ENCODE measurements around the gene PAPOLB.

PAPOLB gene

DNA sequence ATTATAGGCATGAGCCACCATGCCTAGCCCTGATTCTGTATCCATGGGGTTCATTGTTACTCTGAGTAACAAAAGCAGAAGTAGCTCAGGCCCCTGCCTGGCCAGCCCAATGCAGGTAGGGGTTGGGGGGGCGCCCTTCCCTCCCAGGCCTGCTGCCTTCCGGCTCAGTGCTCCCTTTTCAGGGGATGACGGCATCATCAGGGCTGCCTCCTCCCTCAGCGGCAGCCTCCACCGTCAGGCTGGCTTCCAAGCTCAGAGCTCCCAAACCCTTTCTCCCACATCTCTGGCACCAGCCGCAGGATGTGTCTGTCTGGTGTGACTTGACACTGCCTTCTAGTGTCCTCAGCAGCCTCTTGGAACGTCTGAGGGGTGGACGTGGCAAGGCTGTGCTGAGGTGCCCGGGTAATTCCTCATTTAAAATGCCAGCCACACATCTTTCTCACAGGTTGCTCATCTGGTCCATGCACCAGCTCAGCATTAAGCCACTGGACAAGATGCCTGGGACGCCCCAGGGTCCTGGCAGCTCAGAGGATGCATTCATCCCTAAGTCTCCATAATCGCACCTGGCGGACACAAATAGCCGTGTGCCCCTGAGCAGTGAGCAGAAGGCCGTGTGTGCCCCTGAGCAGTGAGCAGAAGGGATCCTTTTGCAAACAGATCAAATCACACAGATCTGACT, 38.2 kb downstream of the PAPOLB start:
- DNase-seq (ENCODE audit: low read depth) = no peak

DNA sequence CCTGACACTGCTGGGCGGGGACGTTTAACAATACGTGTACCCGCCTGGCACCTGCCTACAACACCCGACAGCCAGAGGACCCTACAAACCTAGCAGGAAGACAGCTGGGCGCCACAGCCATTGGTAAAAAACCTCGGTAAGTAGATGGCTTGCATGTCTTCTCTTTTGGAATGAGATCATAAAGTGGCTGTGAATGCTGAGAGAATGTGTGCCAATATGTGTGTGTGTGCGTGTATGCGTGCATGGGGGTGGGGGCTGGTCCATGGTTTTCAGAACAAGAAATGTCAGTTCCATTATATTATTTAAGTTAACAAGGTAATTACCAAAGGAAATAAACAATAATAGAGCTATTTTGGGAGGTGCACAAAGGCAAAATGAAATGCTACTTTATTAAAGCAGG, 39.2 kb downstream of the PAPOLB start:
- no peak for DNase-seq (ENCODE audit: low read depth)

DNA sequence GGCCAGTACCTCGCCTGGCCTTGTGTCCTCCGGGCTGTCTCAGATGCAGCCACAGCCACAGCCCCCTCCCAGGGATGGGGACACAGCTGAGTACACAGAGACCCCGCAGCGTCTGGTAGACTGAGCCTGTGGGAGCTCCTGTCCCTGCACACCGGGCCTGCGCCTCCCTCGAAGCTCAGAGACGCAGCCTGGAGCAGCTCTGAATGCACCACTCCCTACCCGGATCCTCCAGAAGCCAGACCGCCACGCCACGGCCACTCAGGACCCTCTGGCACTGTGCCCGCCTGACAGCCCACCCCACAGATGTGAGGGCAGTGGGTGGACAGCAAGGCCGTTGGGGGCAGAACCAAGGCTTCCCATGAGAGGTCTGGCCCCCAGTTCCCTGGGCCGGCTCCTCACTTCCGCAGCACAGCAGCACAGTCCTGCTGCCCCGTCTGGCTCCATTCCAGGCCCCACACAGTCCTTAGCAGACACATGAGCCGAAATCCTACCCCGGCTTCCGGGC, 40.8 kb downstream of the PAPOLB start:
- no peak for DNase-seq (ENCODE audit: low read depth)

DNA sequence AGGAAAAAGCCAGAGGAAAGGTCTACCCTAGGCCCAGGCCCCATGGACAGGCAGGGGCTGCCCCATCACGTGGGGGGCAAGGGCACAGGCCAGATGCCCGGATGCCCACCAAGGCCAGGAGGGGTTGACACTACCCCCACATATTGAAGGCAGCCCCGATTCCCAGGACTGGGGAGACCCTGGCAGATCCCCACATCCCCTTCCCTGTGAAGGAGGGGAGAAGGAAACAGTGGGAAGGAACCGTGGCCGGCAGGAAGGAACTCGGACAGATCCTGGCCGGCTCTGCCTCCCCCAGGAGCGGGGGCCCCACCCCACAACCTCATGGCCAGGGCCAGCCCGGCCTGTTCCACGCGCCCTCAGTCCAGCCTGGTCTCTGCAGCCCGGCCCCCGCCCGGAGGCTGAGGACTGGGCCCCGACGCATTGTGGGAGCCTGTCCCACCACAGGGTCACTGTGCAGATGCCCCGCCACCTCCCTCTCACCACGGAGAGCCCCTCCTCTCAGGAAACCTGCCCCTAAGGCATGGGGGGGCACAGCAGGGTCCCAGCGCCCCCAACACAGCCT, 41.3 kb downstream of the PAPOLB start:
- no peak for DNase-seq (ENCODE audit: low read depth)

DNA sequence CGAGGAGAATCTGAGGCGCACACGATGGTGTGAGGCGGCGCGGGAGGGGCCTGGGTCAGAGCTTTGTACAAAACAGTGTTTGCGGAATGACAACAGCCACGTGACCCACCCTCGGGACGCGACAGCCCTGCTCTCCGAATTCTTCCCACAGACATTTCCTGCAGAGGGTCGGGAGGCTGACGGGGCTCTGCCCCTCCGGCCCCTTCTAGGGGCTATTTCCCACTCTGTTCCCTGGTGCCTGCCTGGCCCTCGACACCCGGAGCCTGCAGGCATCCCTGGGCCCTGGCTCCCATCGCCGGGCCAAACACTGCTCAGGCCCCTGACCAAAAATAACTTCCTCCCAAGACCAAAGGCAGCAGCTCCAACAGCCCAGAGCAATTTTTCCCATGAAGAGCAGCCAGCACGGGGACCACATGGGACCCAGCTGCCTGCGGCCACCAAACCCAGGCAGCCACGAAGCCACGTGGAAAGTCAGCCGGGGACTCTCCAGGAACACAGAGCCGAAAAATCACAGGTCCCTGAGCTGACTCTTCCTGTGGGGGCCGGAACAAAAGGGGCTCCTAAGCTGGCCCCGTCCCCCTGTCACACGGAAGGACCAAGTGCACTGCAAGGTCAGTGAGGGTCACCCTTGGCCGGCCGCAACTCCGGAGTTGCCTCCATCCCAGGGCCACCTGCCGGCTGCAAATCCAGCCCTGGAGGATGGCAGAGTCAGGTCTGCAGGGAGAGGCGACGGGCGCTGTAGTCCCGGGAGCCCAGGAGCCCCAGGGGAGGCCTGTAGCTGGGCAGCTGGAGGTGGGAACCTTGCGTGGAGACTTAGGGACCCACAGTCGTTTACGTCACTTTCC, 42.0 kb downstream of the PAPOLB start:
- DNase-seq (ENCODE audit: low read depth) = no peak

DNA sequence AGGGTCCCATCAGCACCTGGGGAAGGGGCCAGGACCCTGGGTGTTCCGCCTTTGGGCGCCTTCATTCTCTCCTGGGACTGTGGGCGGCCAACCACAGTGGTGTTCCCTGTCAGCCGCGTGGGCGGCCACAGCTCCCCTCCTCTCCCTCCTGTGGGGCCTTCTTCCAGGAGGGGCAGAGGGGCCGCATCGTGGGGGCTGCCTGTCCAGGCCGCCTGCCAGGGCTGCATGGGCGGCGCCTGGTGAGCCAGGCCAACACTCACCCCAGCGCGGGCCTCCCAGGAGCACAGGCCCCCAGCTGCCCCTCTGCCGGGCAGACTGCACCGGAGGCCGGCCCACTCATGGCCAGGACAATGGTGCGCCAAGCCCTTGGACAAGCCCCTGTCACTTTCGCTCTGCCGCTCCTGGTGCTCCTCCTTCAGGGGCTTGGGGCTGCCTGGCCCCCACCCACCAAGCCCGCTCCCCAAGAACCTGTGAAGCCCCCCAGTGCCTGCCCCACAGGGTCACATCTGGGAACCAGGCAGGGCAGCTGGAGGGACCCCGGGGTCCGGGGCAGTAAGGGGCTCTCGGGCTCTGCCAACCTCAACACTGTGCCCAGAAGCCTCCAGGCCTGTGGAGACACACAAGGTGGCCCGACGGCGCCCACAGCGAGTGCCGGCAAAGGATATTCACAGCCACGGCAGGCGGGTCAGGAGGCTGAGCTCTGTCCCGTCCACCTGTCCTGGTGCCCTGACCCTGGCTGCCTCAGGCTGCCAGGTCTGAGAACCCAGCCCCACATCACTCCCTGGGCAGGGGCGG, 43.6 kb downstream of the PAPOLB start:
- DNase-seq (ENCODE audit: low read depth) = no peak

DNA sequence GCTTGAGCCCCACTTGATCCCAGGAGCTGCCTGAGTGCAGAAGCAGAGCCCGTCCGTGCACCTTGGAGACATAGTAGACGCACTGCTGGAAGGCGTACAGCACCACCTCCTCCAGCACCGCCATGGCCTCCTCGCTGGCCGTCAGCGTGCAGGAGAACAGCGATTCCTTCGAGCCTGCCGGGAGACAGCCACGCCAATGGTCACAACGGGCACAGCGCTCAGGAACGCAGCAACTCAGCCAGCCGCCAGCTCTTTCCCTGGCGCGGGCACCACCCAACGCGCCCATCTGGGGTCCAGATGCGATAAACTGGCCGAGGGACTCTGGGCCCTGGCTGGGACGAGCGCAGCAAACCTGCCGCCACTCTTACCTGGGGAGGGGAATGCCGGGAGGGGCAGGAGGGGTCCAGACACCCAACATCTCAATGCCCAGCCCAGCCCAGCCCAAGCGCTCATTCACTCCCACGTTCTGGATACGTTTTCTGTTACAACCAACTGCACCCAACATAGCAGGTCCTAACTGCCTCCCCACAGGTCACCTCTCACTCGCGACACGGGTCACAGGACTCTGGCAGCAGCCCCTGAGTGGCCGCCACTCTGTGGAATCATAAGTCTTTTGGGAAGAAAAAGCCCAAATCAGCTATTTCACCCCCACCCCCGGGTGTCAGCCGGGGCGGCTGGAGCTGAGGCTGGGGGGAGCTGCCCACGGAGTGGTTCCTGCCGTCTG, 44.5 kb downstream of the PAPOLB start:
- DNase-seq (ENCODE audit: low read depth) = no peak

DNA sequence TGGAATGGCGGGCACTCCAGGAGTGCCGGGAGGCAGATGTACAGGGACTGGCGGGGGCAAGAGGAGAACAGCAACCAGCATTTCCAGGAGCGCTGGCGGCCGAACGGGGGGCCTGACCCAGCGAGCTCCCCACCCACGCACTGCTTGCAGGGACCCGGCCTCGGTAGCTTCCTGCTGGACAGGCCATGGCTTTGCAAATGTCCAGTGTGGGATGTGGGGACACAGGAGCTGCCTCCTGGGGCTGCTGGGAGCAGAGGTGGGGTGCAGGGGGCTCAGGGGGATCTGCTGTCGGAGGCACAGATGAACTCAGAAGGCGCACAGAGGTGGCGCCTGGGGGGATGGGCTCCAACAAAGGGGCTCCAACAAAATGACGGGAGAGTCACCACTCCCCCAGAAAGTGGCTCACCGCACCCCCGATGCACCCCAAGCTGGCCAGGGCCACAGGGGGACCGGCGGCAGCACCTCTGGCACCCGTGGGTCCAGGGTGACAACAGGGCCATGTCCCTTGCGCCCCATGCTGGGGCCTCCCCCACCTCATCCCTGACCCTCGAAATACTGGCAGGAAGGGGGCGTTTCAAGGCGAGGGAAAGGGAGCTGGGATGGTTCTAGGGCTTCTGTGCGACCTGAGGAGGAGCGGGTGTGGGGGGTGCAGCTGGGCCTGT, 45.3 kb downstream of the PAPOLB start:
- no peak for DNase-seq (ENCODE audit: low read depth)

DNA sequence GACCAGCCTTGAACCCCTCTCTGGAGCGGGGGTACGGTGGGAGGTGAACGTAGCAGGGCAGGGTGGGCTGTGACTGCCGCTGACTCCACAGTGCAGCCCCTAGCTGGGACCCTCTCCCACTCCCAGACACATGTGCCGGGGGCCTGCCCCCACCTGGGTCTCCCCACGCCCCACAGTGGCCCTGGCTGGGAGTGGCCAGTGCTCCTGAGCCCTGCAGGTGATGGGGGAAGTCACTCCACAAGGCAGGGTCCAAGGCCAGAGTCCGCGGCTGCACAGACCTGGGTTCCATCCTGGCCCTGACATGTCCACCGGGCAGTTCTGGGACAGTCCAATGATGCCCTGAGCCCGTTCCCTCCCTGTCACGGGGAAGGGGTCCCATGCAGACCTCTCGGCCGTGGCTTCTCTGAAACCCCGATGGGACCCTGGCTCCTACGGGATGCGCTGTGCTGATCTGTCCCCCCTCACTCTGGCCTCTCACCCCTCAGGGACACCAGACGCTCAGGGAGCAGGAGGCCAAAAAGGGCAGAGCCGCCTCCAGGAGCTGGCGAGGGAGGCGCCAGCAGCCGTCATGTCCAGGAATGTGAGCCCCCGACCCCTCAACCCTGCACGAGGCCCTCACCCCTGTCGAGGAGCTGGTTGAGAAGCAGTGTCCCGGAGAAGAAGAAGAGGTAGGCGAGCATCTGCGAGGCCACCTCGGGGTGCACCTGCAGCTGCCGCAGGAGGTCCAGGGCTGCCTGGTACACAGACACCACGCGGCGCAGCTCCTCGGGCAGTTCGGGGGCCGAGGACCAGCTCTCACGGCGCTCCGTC, 46.0 kb downstream of the PAPOLB start:
- DNase-seq (ENCODE audit: low read depth) = no peak

DNA sequence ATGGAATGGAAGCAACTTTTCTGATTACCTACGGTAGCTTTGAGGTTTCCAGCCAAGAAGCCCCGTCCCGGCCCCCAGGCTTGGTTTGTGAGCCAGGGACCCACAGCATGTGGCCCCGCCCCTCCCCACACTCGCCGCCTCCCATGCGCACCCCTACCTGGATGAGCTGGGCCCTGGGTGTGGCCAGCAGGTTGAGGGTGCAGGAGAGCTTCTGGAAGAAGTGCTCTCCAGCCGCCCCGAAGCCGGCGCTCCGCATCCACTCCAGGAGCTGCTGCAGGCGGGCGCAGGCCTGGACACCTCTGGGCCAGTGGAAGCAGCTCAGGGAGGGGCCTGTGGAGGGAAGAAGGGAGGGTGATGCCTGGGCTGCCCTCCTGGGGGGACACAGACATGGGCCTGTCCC, 46.7 kb downstream of the PAPOLB start:
- DNase-seq (ENCODE audit: low read depth) = no peak

DNA sequence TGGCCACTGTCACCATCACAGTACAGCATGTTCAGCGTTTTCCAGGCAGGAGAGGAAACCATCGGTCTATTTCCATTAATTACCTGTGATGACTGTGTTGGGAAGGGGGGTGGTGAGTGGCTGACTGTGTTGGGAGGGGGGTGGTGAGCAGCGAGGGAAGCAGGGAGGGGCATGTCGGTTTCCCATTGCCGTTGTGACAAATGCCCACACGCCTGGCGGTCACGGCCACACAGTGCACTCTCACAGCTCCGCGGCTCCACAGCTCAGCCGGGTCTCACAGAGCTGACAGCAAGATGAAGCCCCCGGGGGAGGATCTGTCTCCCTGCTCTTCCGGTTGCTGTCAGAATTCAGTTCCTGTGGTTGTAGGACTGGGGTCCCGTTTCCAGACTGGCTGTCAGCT, 47.4 kb downstream of the PAPOLB start:
- no peak for DNase-seq (ENCODE audit: low read depth)

DNA sequence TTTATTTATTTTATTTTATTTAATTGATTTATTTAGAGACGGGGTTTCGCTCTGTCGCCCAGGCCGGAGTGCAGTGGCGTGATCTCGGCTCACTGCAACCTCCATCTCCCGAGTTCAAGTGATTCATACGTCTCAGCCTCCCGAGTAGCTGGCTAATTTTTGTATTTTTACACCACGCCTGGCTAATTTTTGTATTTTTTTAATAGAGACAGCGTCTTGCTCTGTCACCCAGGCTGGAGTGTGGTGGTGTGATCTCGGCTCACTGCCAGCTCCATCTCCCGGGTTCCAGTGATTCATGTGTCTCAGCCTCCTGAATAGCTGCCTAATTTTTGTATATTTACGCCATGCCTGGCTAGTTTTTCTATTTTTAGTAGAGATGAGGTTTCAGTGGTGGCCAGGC, 52.2 kb downstream of the PAPOLB start:
- DNase-seq (ENCODE audit: low read depth) = no peak

DNA sequence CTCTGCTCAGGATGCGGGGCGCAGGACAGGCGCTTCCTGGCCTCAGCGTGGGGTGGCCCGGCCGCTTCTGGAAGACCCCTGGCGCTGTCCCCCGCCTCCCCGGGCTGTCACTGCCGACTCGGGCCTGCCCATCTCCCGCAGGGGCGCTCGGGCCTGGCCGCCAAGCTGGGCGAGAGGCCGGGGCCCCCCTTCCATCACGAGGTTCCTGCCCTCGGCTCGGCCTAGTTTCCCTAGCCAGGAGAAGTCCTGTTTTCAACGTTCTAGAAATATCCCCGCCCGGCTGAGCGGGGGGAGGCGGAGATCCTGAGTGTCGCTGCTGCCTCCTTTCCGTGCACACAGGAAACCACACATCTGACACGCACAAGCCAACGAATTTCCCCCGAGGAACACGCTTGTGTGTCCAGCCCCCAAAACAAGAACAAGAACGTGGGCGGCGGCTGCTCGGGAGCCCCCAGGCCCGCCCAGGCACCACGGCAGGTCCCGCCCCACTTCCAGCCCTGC, 52.7 kb downstream of the PAPOLB start:
- no peak for DNase-seq (ENCODE audit: low read depth)

DNA sequence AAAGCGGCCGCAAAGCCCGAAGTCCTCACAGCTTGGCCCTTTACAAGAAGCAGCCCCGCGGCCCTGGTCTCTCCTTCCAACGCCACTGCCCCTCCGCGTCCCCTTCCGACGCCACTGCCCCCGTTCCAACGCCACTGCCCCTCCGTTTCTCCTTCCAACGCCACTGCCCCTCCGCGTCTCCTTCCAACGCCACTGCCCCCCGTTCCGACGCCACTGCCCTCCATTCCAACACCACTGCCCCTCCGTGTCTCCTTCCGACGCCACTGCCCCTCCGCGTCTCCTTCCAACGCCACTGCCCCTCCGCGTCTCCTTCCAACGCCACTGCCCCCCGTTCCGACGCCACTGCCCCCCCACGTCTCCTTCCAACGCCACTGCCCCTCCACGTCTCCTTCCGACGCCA, 53.3 kb downstream of the PAPOLB start:
- DNase-seq (ENCODE audit: low read depth) = no peak

DNA sequence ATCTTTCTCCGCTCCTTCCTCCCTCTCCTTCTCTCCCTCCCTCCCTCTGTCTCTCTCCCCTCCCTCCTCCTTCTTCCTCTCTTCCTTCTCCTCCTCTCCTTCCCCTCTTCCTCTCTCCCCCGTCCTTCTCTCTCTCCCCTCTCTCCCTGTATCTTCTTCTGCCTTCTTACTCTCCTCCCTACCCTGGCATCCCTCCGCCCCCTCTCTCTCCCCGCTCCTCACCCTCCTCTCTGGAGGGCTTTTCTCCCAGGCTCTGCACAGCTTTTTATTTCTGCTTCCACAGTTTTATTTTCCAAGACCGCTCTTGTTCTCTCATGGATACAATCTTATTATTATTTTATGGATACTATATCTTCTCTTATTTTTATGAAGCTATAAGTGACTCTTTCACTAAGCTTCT, 53.8 kb downstream of the PAPOLB start:
- DNase-seq (ENCODE audit: low read depth) = no peak
